Duodenal mucosa (tissue), 2 donors: ENCODE results near the gene RIOK3.

Experiments used
- H3K27ac ChIP-seq: one replicate; pipeline ENCODE4 v1.7.0; 2013; ENCODE audit warnings: low read depth, low read length
- H3K27me3 ChIP-seq, 2 donors: one replicate each; pipeline ENCODE4 v1.7.0; 2013; ENCODE audit warnings: low read length in 2 of 2, control low read depth in 1 of 2; ENCODE audit not compliant: insufficient read depth in 2 of 2, control insufficient read depth in 1 of 2
- H3K36me3 ChIP-seq, 2 donors: one replicate each; pipeline ENCODE4 v1.7.0; 2013; ENCODE audit warnings: low read length in 2 of 2, control low read depth in 1 of 2; ENCODE audit not compliant: insufficient read depth in 2 of 2, control insufficient read depth in 1 of 2
- H3K4me1 ChIP-seq, 2 donors: one replicate each; pipeline ENCODE4 v1.7.0; 2013; ENCODE audit warnings: low read length in 2 of 2, control low read depth in 1 of 2; ENCODE audit not compliant: insufficient read depth in 2 of 2, control insufficient read depth in 1 of 2
- H3K4me3 ChIP-seq, 2 donors: one replicate each; pipeline ENCODE4 v1.7.0; 2013; ENCODE audit warnings: low read length in 2 of 2, low read depth in 1 of 2
- H3K9ac ChIP-seq, 2 donors: one replicate each; pipeline ENCODE4 v1.7.0; 2013; ENCODE audit warnings: low read length in 2 of 2, low read depth in 1 of 2
- H3K9me3 ChIP-seq, 2 donors: one replicate each; pipeline ENCODE4 v1.7.0; 2013; ENCODE audit warnings: low read length in 2 of 2, control low read depth in 1 of 2; ENCODE audit not compliant: control insufficient read depth in 1 of 2

RIOK3 gene

DNA sequence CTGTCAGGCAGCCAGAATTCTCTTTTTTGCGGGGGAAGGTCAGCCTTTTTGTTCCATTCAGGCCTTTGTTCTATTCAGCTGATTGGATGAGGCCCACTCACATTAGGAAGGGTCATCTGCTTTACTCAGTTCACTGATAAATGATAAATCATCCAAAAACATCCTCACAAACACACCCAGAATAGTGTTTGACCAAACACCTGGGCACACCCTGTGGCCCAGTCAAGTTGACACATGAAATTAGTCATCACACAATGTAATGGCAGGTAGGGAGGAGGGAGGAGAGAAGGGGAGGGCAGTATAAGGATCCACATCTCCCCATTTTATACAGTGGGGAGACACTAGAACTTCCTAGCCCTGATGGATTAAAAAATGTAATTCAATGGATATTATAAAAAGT is 41.9 kb downstream of the RIOK3 start:
- Histone ChIP-seq H3K4me1 (peaks cover 4 to 5% of the 10 kb centered on the region in 2 donors), H3K9me3 (no peaks in the 10 kb centered on the region), H3K36me3 (no peaks in the 10 kb centered on the region), H3K9ac (no peak overlapping the region), H3K27me3 (no peaks in the 10 kb centered on the region), H3K4me3 (no peak overlapping the region), H3K27ac (no peak overlapping the region)

DNA sequence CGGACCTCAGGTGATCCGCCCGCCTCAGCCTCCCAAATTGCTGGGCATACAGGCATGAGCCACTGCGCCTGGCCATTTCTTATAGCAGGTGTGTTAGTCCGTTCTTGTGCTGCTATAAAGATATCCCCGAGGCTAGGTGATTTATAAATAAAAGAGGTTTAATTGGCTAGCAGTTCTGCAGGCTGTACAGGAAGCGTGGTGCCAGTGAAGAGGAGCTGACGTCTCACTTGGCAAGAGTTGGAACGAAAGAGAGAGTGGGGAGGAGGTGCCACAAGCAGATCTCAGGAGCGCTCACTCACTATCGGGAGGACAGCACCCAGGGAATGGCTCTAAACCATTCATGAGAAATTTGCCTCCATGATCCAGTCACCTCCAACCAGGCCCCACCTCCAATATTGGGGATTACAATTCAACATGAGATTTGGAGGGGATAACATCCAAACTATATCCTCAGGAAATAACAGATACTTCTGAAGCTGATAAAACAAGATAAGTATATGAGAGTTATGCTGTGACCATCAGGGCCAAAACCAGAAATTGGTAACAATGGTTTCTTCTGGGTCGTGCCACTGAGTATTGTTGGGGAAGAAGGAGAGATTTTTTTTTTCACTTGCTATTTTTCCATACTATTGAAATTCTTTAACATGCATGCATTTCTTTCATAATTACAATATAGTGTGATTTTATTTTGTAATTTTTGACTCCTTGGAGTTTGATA is 42.8 kb downstream of the RIOK3 start:
- H3K9ac ChIP-seq, result no peak overlapping the region
- H3K36me3 ChIP-seq, result no peaks in the 10 kb centered on the region
- no peaks in the 10 kb centered on the region for H3K9me3 ChIP-seq
- no peak overlapping the region for H3K4me3 ChIP-seq
- H3K4me1 ChIP-seq, result peaks cover 4 to 5% of the 10 kb centered on the region in 2 donors
- no peaks in the 10 kb centered on the region for H3K27me3 ChIP-seq
- no peak overlapping the region for H3K27ac ChIP-seq

DNA sequence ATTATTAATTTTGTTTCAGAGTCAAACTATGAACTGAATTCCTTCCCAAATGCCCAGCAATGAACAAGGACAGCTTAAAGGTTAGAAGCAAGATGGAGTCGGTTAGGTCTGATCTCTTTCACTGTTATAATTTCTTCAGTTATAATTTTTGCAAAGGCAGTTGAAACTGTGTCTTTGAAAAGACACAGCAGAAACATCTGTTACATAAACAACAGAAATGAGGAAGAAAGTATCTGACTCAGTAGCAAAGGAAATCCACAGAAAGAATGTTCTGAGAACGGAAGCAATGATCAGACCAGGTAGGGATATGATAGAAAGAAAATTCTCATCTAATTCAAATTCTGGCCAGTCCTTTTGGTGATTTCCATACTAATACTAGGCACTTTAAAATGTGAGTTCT is 45.0 kb downstream of the RIOK3 start:
- H3K27ac ChIP-seq, result no peak overlapping the region

DNA sequence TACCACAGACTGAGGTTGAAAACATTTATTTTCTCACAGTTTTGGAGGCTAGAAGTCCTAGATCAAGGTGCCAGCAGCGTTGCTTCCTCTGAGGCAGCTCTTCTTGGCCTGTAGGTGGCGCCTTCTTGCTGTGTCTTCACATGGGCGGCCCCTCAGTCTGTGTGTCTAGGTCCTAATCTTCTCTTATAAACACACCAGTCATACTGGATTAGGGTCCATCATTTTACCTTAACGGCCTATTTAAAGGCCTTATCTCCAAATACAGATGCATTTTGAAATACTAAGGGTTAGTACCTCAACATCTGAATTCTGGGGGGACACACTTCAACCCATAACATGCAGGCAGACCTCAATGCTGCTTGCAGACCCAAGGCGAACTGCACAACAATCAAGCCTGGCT is 45.8 kb downstream of the RIOK3 start:
- no peak overlapping the region for H3K9ac ChIP-seq

More for the DNA sequence above, 45.0 kb downstream of the RIOK3 start:
- no peaks in the 10 kb centered on the region for H3K36me3 ChIP-seq
- H3K27me3 ChIP-seq, result no peaks in the 10 kb centered on the region
- H3K4me3 ChIP-seq, result no peak overlapping the region
- H3K9me3 ChIP-seq, result no peaks in the 10 kb centered on the region
- peaks cover 12 to 14% of the 10 kb centered on the region in 2 donors for H3K4me1 ChIP-seq
- no peak overlapping the region for H3K9ac ChIP-seq

DNA sequence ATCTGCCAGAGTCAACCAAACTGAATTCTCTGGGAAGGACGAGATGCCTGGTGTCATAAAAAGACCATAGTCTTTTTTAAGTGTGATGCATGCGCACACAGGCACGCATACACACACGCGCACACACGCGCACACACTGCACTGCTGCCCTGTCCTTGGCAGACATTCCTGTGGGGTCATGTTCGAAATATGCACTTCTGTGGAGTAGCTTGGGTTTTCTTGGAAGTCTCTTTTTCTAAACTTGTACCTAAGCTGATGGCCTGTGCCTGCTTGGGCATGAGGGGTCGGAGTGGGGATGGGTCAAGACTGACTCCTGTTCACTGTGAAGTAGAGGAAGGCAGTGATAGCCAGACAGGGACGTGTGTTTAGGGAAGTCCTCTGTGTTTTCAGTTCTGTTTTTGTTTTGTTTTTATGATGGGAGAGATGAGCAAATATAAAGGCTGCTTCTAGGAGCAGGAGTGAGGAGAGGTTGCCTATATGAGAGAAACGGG is 46.2 kb downstream of the RIOK3 start:
- Histone ChIP-seq H3K9ac (no peak overlapping the region), H3K4me3 (no peak overlapping the region), H3K36me3 (no peaks in the 10 kb centered on the region), H3K27me3 (no peaks in the 10 kb centered on the region), H3K27ac (no peak overlapping the region), H3K4me1 (peaks cover 13 to 16% of the 10 kb centered on the region in 2 donors), H3K9me3 (no peaks in the 10 kb centered on the region)

More for the DNA sequence above, 45.8 kb downstream of the RIOK3 start:
- Histone ChIP-seq H3K4me3 (no peak overlapping the region), H3K36me3 (no peaks in the 10 kb centered on the region), H3K27ac (no peak overlapping the region), H3K27me3 (no peaks in the 10 kb centered on the region), H3K4me1 (peaks cover 12 to 14% of the 10 kb centered on the region in 2 donors), H3K9me3 (no peaks in the 10 kb centered on the region)

DNA sequence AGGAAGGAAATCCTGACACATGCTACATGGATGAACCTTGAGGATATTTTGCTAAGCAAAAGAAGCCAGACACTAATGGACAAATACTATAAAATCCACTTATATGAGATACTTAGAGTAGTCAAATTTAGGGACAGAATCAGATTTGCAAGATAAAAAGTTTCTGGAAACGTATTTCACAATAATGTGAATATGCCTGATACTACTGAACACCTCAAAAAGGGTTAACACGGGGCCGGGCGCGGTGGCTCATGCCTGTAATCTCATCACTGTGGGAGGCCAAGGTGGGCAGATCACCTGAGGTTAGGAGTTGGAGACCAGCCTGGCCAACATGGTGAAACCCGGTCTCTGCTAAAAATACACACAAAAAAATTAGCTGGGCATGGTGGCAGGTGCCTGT is 48.5 kb downstream of the RIOK3 start:
- Histone ChIP-seq H3K4me1 (peaks cover 17 to 29% of the 10 kb centered on the region in 2 donors), H3K9me3 (no peaks in the 10 kb centered on the region), H3K36me3 (no peaks in the 10 kb centered on the region), H3K9ac (no peak overlapping the region), H3K27ac (no peak overlapping the region), H3K27me3 (no peaks in the 10 kb centered on the region), H3K4me3 (no peak overlapping the region)

DNA sequence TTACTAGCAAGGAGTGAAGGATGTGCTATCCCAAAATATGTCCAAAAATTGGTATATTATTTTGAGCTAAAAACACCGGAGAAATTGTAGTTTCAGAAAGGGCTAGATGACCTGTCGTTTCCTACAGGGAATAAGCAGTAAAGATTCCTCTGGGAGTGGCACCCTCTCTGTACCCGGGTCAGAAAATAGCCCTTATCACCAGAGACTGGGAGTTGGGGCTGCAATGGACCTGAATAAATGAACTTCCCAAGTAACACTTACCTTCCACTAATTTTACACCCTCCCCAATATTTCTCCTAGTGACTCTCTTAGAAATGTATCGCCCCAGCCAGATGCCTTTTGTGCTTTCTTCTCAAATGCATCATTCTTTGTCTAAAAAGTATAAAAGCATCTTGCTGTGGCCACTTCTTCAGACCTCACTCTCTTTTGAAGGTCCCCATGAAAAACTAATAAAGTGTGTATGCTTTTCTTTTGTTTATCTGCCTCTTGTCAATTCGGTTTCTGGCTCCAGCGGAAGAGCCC is 49.5 kb downstream of the RIOK3 start:
- Histone ChIP-seq H3K27me3 (no peaks in the 10 kb centered on the region), H3K9ac (peak overlapping the region; percentile 82 to 94), H3K27ac (peak overlapping the region; percentile 87), H3K36me3 (peaks cover 0 to 6% of the 10 kb centered on the region in 2 donors), H3K4me1 (peaks cover 17 to 29% of the 10 kb centered on the region in 2 donors), H3K9me3 (no peaks in the 10 kb centered on the region), H3K4me3 (peak overlapping the region; percentile 80 to 86)

DNA sequence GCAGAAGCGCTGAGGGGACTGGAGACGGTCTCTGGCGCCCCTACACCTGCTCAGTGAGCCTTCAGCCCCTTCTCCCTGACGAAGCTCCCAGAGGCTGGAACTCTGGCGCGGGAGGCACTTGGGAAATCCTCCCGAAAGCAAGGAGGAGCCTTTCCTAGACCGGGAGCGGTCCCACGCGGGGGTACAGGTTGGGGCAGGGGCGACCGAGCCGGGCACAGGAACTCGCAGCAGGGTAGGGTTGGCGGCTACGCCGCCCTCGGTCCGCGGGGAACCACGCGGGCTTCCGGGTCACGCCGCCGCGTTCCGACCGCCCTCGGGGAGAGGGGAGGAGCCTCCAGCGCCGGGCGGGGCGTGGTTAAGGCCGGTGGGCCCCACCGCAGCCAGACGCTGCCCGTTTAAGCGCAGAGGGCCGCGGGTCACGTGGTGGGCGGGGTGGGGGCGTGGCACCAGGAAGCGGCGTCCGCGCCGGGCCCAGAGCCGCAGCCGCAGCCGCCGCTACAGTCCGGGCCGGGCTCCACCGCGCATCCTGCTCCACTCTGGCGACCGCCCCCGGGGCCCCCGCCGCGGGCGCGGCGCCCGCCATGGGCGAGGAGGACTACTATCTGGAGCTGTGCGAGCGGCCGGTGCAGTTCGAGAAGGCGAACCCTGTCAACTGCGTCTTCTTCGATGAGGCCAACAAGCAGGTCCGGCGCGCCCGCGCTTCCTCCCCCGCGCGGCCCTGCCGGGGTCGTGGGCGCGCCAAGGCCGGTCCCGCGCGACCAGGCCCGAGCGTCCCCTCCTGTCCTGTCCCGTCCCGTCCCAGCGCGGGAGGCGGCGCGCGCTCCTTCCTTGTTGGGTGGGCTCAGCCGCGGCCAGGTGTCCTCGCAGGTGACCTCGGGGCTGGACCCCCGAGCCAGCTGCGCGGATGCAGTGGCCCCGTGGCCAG is 50.2 kb downstream of the RIOK3 start, which contains the start of gene RMC1:
Gene RMC1, plus strand, starts transcription at position 474 of the 925 bp plus-strand sequence. Its CDS starts 108 bp downstream, at position 582.
- Histone ChIP-seq H3K4me3 (peak within 1 kb of the TSS; percentile 80 to 91), H3K27ac (peak within 1 kb of the TSS; percentile 87), H3K27me3 (no peaks in the 10 kb centered on the region), H3K9me3 (no peaks in the 10 kb centered on the region), H3K4me1 (peaks cover 17 to 29% of the 10 kb centered on the region in 2 donors), H3K9ac (peak within 1 kb of the TSS; percentile 82 to 94), H3K36me3 (peaks cover 6 to 14% of the 10 kb centered on the region in 2 donors)

DNA sequence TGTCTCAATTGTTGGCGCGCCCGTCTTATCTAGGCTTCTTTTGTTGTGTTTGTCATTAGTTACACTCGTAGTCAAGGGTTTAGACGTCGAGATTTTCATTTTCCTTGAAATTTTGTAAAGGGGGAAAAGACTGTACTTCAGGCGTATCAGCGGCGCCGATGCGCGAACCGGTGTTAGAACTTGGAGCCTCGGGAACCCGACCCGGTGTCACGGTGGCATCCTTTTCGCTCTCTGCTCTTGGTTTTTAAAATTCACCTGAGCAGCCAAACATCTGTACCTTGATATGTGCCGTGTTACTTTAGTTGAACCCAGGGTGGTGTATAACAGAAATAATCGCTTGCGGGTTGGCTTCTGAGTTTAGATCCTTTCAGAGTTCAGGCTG is 50.9 kb downstream of the RIOK3 start:
- Histone ChIP-seq H3K27me3 (no peaks in the 10 kb centered on the region), H3K4me3 (peak overlapping the region; percentile 70 to 91), H3K4me1 (peaks cover 17 to 25% of the 10 kb centered on the region in 2 donors), H3K36me3 (peaks cover 11 to 19% of the 10 kb centered on the region in 2 donors), H3K27ac (peak overlapping the region; percentile 61), H3K9ac (peak overlapping the region; percentile 74 to 85), H3K9me3 (no peaks in the 10 kb centered on the region)
